Liver (tissue), 3 donors: ENCODE measurements around the gene ZNF426.

ENCODE experiments used
- JUND ChIP-seq, 2 donors: IDR thresholded peaks; 2 replicates each; pipeline ENCODE4 v1.6.1; 2016; ENCODE audit warnings: antibody characterized with exemption in 2 of 2
- SP1 ChIP-seq: IDR thresholded peaks from 2 replicates; pipeline ENCODE4 v1.6.1; 2018; ENCODE audit warnings: antibody characterized with exemption, mild to moderate bottlenecking
- TAF1 ChIP-seq: conservative IDR thresholded peaks from 2 replicates; pipeline ENCODE4 v1.6.1; 2016; ENCODE audit warnings: antibody characterized with exemption, mild to moderate bottlenecking
- YY1 ChIP-seq: IDR thresholded peaks from 2 replicates; pipeline ENCODE4 v1.6.1; 2016; ENCODE audit warnings: antibody characterized with exemption, mild to moderate bottlenecking
- TF ChIP-seq, protein P1 (sequence below): fragments of 150-350 bp; IDR thresholded peaks from 2 replicates; pipeline ENCODE4 v1.5.1; 2017; ENCODE audit warnings: improper control_type of control experiment, low read depth, low read length; ENCODE audit not compliant: missing input control
- donor health status: healthy.
- donor health status: healthy.

DNA sequence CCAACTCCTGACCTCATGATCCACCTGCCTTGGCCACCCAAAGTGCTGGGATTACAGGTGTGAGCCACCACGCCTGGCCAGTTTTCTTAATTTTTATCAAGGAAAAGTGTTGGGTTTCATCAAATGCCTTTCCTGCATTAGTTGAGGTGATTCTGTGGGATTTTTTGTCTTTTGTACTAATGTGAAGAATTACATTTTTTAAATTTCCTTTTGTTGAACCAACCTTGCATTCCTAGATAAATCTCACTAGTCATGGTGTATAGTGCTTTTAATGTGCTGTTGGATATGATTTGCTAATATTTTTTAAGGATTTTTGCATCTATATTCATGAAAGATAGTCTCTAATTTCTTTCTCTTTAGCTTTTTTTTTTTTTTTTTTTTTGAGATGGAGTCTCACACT lies 37.6 kb downstream of the ZNF426 start:
- TF ChIP-seq, protein P1, sequence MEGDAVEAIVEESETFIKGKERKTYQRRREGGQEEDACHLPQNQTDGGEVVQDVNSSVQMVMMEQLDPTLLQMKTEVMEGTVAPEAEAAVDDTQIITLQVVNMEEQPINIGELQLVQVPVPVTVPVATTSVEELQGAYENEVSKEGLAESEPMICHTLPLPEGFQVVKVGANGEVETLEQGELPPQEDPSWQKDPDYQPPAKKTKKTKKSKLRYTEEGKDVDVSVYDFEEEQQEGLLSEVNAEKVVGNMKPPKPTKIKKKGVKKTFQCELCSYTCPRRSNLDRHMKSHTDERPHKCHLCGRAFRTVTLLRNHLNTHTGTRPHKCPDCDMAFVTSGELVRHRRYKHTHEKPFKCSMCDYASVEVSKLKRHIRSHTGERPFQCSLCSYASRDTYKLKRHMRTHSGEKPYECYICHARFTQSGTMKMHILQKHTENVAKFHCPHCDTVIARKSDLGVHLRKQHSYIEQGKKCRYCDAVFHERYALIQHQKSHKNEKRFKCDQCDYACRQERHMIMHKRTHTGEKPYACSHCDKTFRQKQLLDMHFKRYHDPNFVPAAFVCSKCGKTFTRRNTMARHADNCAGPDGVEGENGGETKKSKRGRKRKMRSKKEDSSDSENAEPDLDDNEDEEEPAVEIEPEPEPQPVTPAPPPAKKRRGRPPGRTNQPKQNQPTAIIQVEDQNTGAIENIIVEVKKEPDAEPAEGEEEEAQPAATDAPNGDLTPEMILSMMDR, result no peak
- no peak for TF ChIP-seq SP1
- no peak for TF ChIP-seq TAF1
- no peak for TF ChIP-seq JUND (IDR thresholded peaks at IDR 0.05)
- no peak for TF ChIP-seq YY1
